Upper lobe of right lung (tissue), 1 donor: ENCODE measurements around the gene ABHD18. TPM values are rescaled to one million over a fixed set of nuclear protein-coding genes. Genes with fewer than 3 reads are reported as not detected.
"Not testable (repeated sequence)": the region's sequence is repeated elsewhere in the genome, so short reads cannot be mapped to it uniquely, and the experiment has no call there.

Source experiments
- ATAC-seq: fragments of 200-7000 bp; cut with Tn5 transposase; one replicate; pipeline ENCODE4 v1.9.1; 2020; ENCODE audit warnings: mild to moderate bottlenecking, moderate library complexity
- DNase-seq: peaks from one replicate; pipeline ENCODE4 v3.0.0-alpha.2; 2020
- H3K27ac ChIP-seq: fragments of 200-600 bp; one replicate; pipeline ENCODE4 v1.8.0; 2022
- H3K27me3 ChIP-seq: fragments of 200-600 bp; one replicate; pipeline ENCODE4 v1.8.0; 2022; ENCODE audit warnings: mild to moderate bottlenecking
- H3K36me3 ChIP-seq: fragments of 200-600 bp; one replicate; pipeline ENCODE4 v1.8.0; 2022
- H3K4me1 ChIP-seq: fragments of 200-600 bp; one replicate; pipeline ENCODE4 v1.8.0; 2022
- H3K4me3 ChIP-seq: fragments of 200-600 bp; one replicate; pipeline ENCODE4 v1.8.0; 2022; ENCODE audit warnings: mild to moderate bottlenecking
- H3K9me3 ChIP-seq: fragments of 200-600 bp; one replicate; pipeline ENCODE4 v1.8.0; 2022
- intact Hi-C: fragments of 100-400 bp; cut with DNase I; formaldehyde crosslinking; loops from one replicate; pipeline ENCODE4 v1.11.0; 2022
- total RNA-seq: library from RNA; stranded (reverse); fragmentation: NEBNext Ultra II Directional; extraction: Animal tissue kit (Norgen Biotek cat#: 25700); gene quantifications from one replicate; pipeline ENCODE4 v1.2.1, GENCODE V29; 2021
- TF ChIP-seq, protein P1 (sequence below): fragments of 200-600 bp; IDR thresholded peaks from one replicate; pipeline ENCODE4 v1.8.0; 2022; ENCODE audit warnings: antibody characterized with exemption
- donor health status: DM: no; HTN: yes; CAD: no; lungs with severe emphysema.

Gene ABHD18
- total RNA-seq, 1 donor from 2014 or later: 14.4 TPM

DNA sequence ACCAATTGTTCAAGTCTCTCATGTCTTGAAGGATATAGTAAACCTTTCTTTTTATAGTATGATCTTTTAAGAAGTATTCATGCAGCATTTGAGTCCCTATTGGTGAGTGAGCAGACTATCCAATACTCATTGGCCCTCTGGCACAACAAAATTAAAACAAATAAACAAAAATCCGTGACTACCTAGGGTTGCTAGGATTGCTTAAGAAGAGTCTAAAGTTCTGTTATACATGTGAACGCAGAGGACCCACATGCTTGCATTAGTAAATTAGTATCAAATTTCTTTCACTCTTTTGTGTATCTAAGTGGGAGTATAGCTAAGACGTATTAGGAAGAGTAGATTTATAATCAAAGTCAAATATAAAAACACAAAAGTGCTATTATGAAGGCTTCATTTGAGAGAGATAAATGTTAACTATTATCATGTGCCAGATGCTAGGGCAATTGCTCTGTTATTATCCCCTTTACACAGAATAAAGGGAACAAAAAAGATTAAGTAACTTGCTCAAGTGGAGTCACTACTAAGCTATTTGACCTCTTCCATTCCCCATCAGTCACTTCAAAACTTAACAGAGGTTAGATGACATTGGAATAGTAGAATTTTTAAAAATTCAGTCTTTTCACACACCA is 66.7 kb downstream of the ABHD18 start:
- TF ChIP-seq, protein P1, sequence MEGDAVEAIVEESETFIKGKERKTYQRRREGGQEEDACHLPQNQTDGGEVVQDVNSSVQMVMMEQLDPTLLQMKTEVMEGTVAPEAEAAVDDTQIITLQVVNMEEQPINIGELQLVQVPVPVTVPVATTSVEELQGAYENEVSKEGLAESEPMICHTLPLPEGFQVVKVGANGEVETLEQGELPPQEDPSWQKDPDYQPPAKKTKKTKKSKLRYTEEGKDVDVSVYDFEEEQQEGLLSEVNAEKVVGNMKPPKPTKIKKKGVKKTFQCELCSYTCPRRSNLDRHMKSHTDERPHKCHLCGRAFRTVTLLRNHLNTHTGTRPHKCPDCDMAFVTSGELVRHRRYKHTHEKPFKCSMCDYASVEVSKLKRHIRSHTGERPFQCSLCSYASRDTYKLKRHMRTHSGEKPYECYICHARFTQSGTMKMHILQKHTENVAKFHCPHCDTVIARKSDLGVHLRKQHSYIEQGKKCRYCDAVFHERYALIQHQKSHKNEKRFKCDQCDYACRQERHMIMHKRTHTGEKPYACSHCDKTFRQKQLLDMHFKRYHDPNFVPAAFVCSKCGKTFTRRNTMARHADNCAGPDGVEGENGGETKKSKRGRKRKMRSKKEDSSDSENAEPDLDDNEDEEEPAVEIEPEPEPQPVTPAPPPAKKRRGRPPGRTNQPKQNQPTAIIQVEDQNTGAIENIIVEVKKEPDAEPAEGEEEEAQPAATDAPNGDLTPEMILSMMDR: no peak
- H3K36me3 ChIP-seq: peaks cover 36% of the 10 kb centered on the region
- intact Hi-C loops: no loop called here
- no peak overlapping the region for H3K4me3 ChIP-seq
- H3K4me1 ChIP-seq: no peaks in the 10 kb centered on the region
- DNase-seq: no peak
- no peak overlapping the region for H3K27ac ChIP-seq
- H3K27me3 ChIP-seq: no peaks in the 10 kb centered on the region
- H3K9me3 ChIP-seq: no peaks in the 10 kb centered on the region
- ATAC-seq: no peak

DNA sequence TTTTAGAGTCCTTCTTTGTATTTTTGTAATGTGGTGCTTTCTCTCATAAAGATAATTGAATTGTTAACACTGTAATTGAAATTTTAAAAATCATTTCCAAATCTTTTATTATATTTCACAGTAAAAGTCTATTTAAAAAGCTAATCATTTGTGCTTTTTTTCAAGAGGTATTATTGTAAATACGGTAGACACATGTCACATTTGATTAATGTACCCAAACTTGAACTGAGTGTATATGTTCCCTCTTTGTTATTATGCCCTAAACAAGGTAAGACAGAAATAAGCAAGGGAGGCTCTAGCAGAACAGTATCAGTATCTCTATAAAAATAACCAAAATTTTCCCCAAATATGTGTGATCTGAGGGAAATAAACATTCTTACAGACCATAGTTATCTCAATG is 74.4 kb downstream of the ABHD18 start:
- Histone ChIP-seq H3K36me3 (no peaks in the 10 kb centered on the region), H3K4me1 (no peaks in the 10 kb centered on the region), H3K27me3 (no peaks in the 10 kb centered on the region), H3K4me3 (no peak overlapping the region), H3K9me3 (no peaks in the 10 kb centered on the region), H3K27ac (no peak overlapping the region)
- ATAC-seq (no peak), DNase-seq (no peak)
- TF ChIP-seq, protein P1: no peak
- intact Hi-C loops: no loop called here

DNA sequence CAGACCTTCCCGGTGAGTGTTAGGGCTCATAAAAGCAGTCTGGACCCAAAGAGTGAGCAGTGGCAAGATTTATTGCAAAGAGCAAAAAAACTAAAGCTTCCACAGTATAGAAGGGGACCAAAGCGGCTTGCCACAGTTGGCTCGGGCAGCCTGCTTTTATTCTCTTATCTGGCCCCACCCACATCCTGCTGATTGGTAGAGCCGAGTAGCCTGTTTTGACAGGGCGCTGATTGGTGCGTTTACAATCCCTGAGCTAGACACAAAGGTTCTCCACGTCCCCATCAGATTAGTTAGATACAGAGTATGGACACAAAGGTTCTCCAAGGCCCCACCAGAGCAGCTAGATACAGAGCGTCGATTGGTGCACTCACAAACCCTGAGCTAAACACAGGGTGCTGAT is 81.8 kb downstream of the ABHD18 start:
- intact Hi-C loops, H3K36me3 ChIP-seq, H3K27ac ChIP-seq, H3K27me3 ChIP-seq, DNase-seq, H3K4me1 ChIP-seq, H3K9me3 ChIP-seq, ATAC-seq, H3K4me3 ChIP-seq: not testable (repeated sequence)

GRCh38 chr4:128047514-128047913 is 82.3 kb downstream of the ABHD18 start:
- ATAC-seq, H3K4me1 ChIP-seq, H3K27me3 ChIP-seq, H3K27ac ChIP-seq, H3K4me3 ChIP-seq, intact Hi-C loops, H3K36me3 ChIP-seq, H3K9me3 ChIP-seq, DNase-seq: not testable (repeated sequence)

GRCh38 chr4:128051229-128051628 is 86.0 kb downstream of the ABHD18 start:
- H3K4me3 ChIP-seq, ATAC-seq, DNase-seq, intact Hi-C loops, H3K9me3 ChIP-seq, H3K4me1 ChIP-seq, H3K36me3 ChIP-seq, H3K27me3 ChIP-seq, H3K27ac ChIP-seq: not testable (repeated sequence)

GRCh38 chr4:128054907-128055306 is 89.7 kb downstream of the ABHD18 start:
- DNase-seq: not testable (repeated sequence)

DNA sequence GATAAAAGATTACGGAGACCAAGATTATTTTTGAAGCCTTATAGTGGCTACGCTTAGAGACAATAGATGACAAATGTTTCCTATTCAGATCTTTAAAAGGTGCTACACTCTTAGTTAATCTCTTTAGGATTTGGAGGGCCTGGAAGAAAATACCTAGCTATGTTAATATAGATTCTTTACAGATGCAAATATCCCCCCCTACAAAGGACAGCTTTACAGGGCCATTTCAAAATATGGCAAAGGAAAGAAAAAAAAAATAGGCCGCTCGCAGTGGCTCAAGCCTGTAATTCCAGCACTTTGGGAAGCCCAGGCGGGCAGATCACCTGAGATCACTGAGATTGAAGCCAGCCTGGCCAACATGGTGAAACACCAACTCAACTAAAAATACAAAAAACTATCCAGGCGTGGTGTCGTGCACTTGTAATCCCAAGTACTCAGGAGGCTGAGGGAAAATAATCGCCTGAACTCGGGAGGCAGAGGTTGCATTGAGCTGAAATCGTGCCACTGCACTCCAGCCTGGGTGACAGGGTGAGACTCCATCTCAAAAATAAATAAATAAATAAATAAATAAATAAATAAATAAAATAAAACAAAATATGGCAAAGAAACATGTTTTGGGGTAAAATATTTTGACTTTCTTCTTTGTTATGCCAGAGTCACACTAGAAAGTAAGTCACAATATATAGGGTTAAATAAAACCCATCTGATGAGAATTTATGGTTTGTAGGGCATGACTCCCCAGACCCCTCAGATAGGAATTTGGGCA is 90.4 kb downstream of the ABHD18 start:
- H3K36me3 ChIP-seq, DNase-seq, H3K4me1 ChIP-seq, ATAC-seq, H3K27ac ChIP-seq, H3K4me3 ChIP-seq, H3K27me3 ChIP-seq, intact Hi-C loops, H3K9me3 ChIP-seq: not testable (repeated sequence)

More at GRCh38 chr4:128054907-128055306, 89.7 kb downstream of the ABHD18 start:
- H3K36me3 ChIP-seq, ATAC-seq, H3K4me3 ChIP-seq, intact Hi-C loops, H3K27ac ChIP-seq, H3K4me1 ChIP-seq, H3K9me3 ChIP-seq, H3K27me3 ChIP-seq: not testable (repeated sequence)

DNA sequence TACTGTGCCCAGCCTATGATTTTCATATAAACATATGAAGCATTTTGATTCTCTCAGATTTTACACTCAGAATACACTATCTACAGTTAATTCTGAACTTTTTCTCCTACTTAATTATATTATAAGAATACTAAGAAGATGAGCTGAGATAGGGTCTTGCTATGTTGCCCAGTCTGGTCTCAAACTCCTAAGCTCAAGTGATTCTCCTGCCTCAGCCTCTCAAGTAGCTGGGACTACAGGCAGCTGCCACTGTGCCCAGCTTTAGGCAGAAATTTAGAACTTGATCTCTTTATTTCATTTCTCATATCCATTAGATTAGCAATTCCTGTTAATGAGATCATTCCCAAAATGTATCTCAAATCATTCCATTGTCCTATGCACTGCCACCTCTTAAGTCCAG is 91.2 kb downstream of the ABHD18 start:
- ATAC-seq (no peak), DNase-seq (no peak)
- Histone ChIP-seq H3K4me3 (no peak overlapping the region), H3K27me3 (no peaks in the 10 kb centered on the region), H3K27ac (no peak overlapping the region), H3K4me1 (no peaks in the 10 kb centered on the region), H3K36me3 (no peaks in the 10 kb centered on the region), H3K9me3 (no peaks in the 10 kb centered on the region)
- TF ChIP-seq, protein P1: no peak
- intact Hi-C loops: no loop called here
